Measurements from ENCODE around the gene SWI5.

GRCh38 chr9:128254855-128255759, 21.0 kb upstream of the SWI5 start:
- peak; percentile 90 for TF ChIP-seq CTCF (IDR thresholded peaks at IDR 0.05; ENCODE audit: low read length)
- TF ChIP-seq EZH2 (IDR thresholded peaks at IDR 0.05; ENCODE audit: borderline replicate concordance, low read length): no peak
